MM.1S (cell line): Measurements from ENCODE around the gene AUTS2.

ENCODE experiments used
- DNase-seq: peaks from one replicate; pipeline ENCODE4 v3.0.0-alpha.2; 2015
- H2AFZ ChIP-seq: fragments of 300-600 bp; sonication (generic); 2 replicates; pipeline ENCODE4 v1.6.0; 2016; ENCODE audit warnings: antibody characterized with exemption, low read length
- H3F3A ChIP-seq: fragments of 300-600 bp; sonication (generic); 2 replicates; pipeline ENCODE4 v1.6.1; 2016; ENCODE audit warnings: mild to moderate bottlenecking, antibody characterized with exemption, low read length, moderate library complexity, mixed read lengths; ENCODE audit not compliant: insufficient read depth
- H3K27ac ChIP-seq: fragments of 300-600 bp; sonication (generic); 2 replicates; pipeline ENCODE4 v1.5.1; 2016; ENCODE audit warnings: mild to moderate bottlenecking, low read length
- H3K27me3 ChIP-seq: fragments of 300-600 bp; sonication (generic); replicated peaks from 2 replicates; pipeline ENCODE4 v1.6.0; 2016; ENCODE audit warnings: low read length; ENCODE audit not compliant: insufficient read depth
- H3K36me3 ChIP-seq: fragments of 300-600 bp; sonication (generic); replicated peaks from 2 replicates; pipeline ENCODE4 v1.6.1; 2016; ENCODE audit warnings: mild to moderate bottlenecking, low read length, mixed read lengths; ENCODE audit not compliant: insufficient read depth
- H3K4me1 ChIP-seq: fragments of 300-600 bp; sonication (generic); 2 replicates; pipeline ENCODE4 v1.6.1; 2016; ENCODE audit warnings: low read length, mixed read lengths
- H3K4me2 ChIP-seq: fragments of 300-600 bp; sonication (generic); 2 replicates; pipeline ENCODE4 v1.6.0; 2016; ENCODE audit warnings: low read depth, low read length
- H3K4me3 ChIP-seq: fragments of 300-600 bp; sonication (generic); 2 replicates; pipeline ENCODE4 v1.5.1; 2016; ENCODE audit warnings: low read length, mixed read lengths
- H3K79me2 ChIP-seq: fragments of 300-600 bp; sonication (generic); 2 replicates; pipeline ENCODE4 v1.6.1; 2016; ENCODE audit warnings: mixed run types, low read length, mixed read lengths
- H3K9ac ChIP-seq: fragments of 300-600 bp; sonication (generic); 2 replicates; pipeline ENCODE4 v1.6.1; 2016; ENCODE audit warnings: low read length, mixed read lengths
- H3K9me2 ChIP-seq: fragments of 300-600 bp; sonication (generic); replicated peaks from 2 replicates; pipeline ENCODE4 v1.6.1; 2016; ENCODE audit warnings: mild to moderate bottlenecking, low read length, mixed read lengths; ENCODE audit not compliant: insufficient read depth
- H3K9me3 ChIP-seq: fragments of 300-600 bp; sonication (generic); replicated peaks from 2 replicates; pipeline ENCODE4 v1.6.1; 2016; ENCODE audit warnings: mild to moderate bottlenecking, low read length, mixed read lengths; ENCODE audit not compliant: insufficient read depth
- H4K20me1 ChIP-seq: fragments of 300-600 bp; sonication (generic); 2 replicates; pipeline ENCODE4 v1.6.1; 2016; ENCODE audit warnings: mild to moderate bottlenecking, low read length, moderate library complexity, mixed read lengths; ENCODE audit not compliant: insufficient read depth
- EZH2 ChIP-seq: fragments of 300-600 bp; sonication (generic); optimal IDR thresholded peaks from 2 replicates; pipeline ENCODE3; 2017; ENCODE audit warnings: low read depth, mild to moderate bottlenecking, antibody characterized with exemption, low read length, mixed read lengths
- EZH2phosphoT487 ChIP-seq: fragments of 300-600 bp; sonication (generic); IDR thresholded peaks from 2 replicates; pipeline ENCODE4 v1.6.1; 2018; ENCODE audit warnings: antibody characterized with exemption, low read length
- TF ChIP-seq, protein P1 (sequence below): fragments of 300-600 bp; sonication (generic); IDR thresholded peaks from 2 replicates; pipeline ENCODE4 v1.5.1; 2016; ENCODE audit warnings: antibody characterized with exemption, low read length, mixed read lengths

The AUTS2 gene

DNA sequence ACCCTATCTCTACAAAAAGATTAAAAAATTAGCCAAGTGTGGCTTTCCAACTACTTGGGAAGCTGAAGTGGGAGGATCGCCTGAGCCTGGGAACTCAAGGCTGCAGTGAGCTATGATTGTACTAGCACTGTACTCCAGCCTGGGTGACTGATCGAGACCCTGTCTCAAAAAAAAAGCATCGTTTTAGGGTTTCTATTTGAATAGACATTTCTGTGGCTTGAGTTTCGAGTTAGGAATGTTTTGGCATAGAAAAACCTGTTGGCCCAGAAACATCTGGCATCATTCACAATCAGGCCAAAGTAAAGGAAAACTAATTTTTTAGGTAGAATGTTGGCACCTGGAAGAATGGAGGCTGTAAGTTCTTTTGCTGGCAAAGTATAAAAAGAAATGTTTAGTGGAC, 72.4 kb downstream of the AUTS2 start:
- no peaks in the 10 kb centered on the region for H3K27me3 ChIP-seq
- H3K4me2 ChIP-seq: no peak overlapping the region
- no peak overlapping the region for H3K27ac ChIP-seq
- H3K4me1 ChIP-seq: no peaks in the 10 kb centered on the region
- no peak overlapping the region for H3K4me3 ChIP-seq
- H3K36me3 ChIP-seq: no peaks in the 10 kb centered on the region
- H3K9ac ChIP-seq: no peak overlapping the region
- no peaks in the 10 kb centered on the region for H3F3A ChIP-seq
- no peak for TF ChIP-seq EZH2
- no peak for TF ChIP-seq EZH2phosphoT487
- TF ChIP-seq, protein P1, sequence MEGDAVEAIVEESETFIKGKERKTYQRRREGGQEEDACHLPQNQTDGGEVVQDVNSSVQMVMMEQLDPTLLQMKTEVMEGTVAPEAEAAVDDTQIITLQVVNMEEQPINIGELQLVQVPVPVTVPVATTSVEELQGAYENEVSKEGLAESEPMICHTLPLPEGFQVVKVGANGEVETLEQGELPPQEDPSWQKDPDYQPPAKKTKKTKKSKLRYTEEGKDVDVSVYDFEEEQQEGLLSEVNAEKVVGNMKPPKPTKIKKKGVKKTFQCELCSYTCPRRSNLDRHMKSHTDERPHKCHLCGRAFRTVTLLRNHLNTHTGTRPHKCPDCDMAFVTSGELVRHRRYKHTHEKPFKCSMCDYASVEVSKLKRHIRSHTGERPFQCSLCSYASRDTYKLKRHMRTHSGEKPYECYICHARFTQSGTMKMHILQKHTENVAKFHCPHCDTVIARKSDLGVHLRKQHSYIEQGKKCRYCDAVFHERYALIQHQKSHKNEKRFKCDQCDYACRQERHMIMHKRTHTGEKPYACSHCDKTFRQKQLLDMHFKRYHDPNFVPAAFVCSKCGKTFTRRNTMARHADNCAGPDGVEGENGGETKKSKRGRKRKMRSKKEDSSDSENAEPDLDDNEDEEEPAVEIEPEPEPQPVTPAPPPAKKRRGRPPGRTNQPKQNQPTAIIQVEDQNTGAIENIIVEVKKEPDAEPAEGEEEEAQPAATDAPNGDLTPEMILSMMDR: no peak
- H4K20me1 ChIP-seq: no peaks in the 10 kb centered on the region
- no peaks in the 10 kb centered on the region for H3K9me3 ChIP-seq
- no peaks in the 10 kb centered on the region for H3K79me2 ChIP-seq
- DNase-seq: no peak
- no peaks in the 10 kb centered on the region for H3K9me2 ChIP-seq
- H2AFZ ChIP-seq: no peak overlapping the region

DNA sequence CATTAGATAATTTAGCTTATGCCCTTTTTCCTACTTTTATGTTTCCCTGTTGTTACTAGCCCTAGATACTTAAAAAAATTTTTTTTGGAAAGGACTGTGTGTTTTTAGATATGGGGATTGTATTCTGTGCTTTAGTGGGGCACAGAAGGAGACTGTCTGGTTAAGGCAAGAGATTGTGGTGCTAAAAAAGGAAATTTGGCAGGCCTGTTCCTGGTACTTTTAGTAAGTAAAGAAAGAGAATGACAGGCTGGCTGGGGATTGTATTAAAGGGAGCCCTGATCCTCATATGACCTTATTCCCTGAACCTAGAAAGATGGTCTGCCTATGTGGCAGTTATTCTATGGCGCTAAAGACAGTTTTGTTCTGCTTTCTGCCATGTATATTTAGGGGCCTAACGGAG, 74.8 kb downstream of the AUTS2 start:
- Histone ChIP-seq H3K4me2 (no peak overlapping the region), H3K4me3 (no peak overlapping the region), H3K36me3 (no peaks in the 10 kb centered on the region), H3K9ac (no peak overlapping the region), H3K9me2 (no peaks in the 10 kb centered on the region), H3K27me3 (no peaks in the 10 kb centered on the region), H2AFZ (no peak overlapping the region), H3K27ac (no peak overlapping the region), H3K4me1 (no peaks in the 10 kb centered on the region), H3K9me3 (no peaks in the 10 kb centered on the region), H3K79me2 (no peaks in the 10 kb centered on the region), H4K20me1 (no peaks in the 10 kb centered on the region), H3F3A (no peaks in the 10 kb centered on the region)
- TF ChIP-seq, protein P1: no peak
- no peak for TF ChIP-seq EZH2phosphoT487
- no peak for TF ChIP-seq EZH2
- DNase-seq: no peak

DNA sequence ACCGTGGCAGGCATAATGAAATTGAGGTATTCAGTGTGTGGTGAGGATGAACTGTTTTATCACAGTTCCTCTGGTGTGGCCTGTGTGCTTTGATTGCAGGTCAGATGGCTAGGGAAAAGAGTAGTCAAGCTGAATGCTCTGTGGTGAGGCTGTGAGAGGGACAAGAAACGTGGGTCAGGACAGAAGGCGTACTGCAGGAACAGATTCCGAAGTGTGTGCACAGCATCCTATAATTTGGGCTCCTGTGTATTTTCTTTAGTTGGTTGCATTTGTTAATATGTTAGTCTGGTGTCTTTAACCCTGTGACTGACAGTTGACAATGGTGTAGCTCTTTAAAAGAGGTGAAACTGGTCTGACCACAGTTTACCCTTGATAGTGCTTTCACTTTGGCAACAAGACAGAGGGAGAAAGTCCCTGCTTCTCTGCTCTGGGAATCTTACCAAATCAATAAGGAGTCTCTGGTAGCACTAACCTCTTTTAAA, 76.5 kb downstream of the AUTS2 start:
- Histone ChIP-seq H3K4me2 (no peak overlapping the region), H3K9me3 (no peaks in the 10 kb centered on the region), H3K27me3 (no peaks in the 10 kb centered on the region), H3K9ac (no peak overlapping the region), H3F3A (no peaks in the 10 kb centered on the region), H3K4me1 (no peaks in the 10 kb centered on the region), H3K36me3 (no peaks in the 10 kb centered on the region), H2AFZ (no peak overlapping the region), H3K79me2 (no peaks in the 10 kb centered on the region), H3K9me2 (no peaks in the 10 kb centered on the region), H3K4me3 (no peak overlapping the region), H3K27ac (no peak overlapping the region), H4K20me1 (no peaks in the 10 kb centered on the region)
- DNase-seq: no peak
- TF ChIP-seq, protein P1: no peak
- TF ChIP-seq EZH2phosphoT487: no peak

DNA sequence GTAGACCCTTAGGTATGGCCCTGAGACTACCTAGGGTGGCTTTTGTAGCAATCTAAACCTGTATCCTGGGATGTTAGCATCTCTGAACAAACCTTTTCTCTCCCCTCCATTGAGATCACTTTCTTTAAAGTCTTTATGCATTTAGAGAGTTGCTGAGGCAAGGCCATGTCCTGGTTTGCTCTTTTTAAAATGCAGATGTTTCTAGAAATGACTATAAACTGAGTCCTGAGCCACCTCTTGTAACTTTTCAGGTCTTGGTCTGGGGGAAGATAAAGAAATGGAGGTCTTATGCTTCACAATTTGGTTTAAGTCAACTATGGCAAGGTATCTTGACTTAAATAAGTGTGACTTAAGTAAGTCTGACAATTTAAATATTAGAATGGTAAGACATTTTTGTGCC, 78.0 kb downstream of the AUTS2 start:
- H3K27ac ChIP-seq: no peak overlapping the region
- no peaks in the 10 kb centered on the region for H3K79me2 ChIP-seq
- no peaks in the 10 kb centered on the region for H3F3A ChIP-seq
- no peak overlapping the region for H3K4me2 ChIP-seq
- H3K9me2 ChIP-seq: no peaks in the 10 kb centered on the region
- TF ChIP-seq EZH2phosphoT487 (no peak), EZH2 (no peak)
- TF ChIP-seq, protein P1: no peak
- H3K4me1 ChIP-seq: no peaks in the 10 kb centered on the region
- H3K9ac ChIP-seq: no peak overlapping the region
- no peak overlapping the region for H3K4me3 ChIP-seq
- no peaks in the 10 kb centered on the region for H3K36me3 ChIP-seq
- DNase-seq: no peak
- H3K9me3 ChIP-seq: no peaks in the 10 kb centered on the region
- no peak overlapping the region for H2AFZ ChIP-seq
- no peaks in the 10 kb centered on the region for H4K20me1 ChIP-seq
- no peaks in the 10 kb centered on the region for H3K27me3 ChIP-seq
